T-helper 2 cell treated with Interferon-gamma antibody and Interleukin-4, amounts not matched to agents 5 μg/mL and 100 μg/mL, for 36 hours (primary cell): Measurements from ENCODE around the gene VEGFB.

Source experiments
- DNase-seq: peaks from one replicate; pipeline ENCODE4 v3.0.0; 2021; ENCODE audit warnings: low spot score
- H3K27ac Mint-ChIP-seq: one replicate; pipeline ENCODE4 v1.8.0; 2021; ENCODE audit warnings: mild to moderate bottlenecking, mixed read lengths
- H3K27me3 Mint-ChIP-seq: one replicate; pipeline ENCODE4 v1.8.0; 2021; ENCODE audit warnings: low read depth, mixed read lengths
- H3K36me3 Mint-ChIP-seq: one replicate; pipeline ENCODE4 v1.8.0; 2021; ENCODE audit warnings: low read depth, mixed read lengths
- H3K4me1 Mint-ChIP-seq: one replicate; pipeline ENCODE4 v1.8.0; 2021; ENCODE audit warnings: low read depth, mixed read lengths
- H3K4me3 Mint-ChIP-seq: one replicate; pipeline ENCODE4 v1.8.0; 2022; ENCODE audit warnings: mild to moderate bottlenecking, moderate library complexity, mixed read lengths
- H3K9me3 Mint-ChIP-seq: one replicate; pipeline ENCODE4 v1.8.0; 2021; ENCODE audit warnings: mixed read lengths

Gene VEGFB

DNA sequence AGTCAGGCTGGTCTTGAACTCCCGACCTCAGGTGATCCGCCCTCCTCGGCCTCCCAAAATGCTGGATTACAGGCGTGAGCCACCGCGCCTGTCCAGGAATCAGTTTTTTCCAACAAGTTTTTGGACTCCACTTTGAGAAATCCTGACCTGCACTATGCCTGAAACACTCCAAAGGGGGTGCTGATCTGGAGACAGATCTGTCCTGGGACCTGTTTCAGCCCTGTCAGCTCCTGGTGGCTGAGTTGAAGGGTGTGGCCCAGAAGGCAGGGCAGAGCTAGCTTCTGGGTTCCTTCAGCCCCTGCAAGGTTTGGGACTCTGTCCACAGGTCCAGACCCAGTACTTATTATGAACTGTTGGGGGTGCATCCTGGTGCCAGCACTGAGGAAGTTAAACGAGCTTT, 2.8 kb upstream of the VEGFB start:
- Mint-ChIP-seq H3K27me3 (no peaks in the 10 kb centered on the region), H3K4me3 (peak overlapping the region; percentile 90), H3K4me1 (peaks cover 37% of the 10 kb centered on the region), H3K36me3 (peaks cover 6% of the 10 kb centered on the region), H3K9me3 (no peaks in the 10 kb centered on the region), H3K27ac (no peak overlapping the region)
- no peak for DNase-seq

DNA sequence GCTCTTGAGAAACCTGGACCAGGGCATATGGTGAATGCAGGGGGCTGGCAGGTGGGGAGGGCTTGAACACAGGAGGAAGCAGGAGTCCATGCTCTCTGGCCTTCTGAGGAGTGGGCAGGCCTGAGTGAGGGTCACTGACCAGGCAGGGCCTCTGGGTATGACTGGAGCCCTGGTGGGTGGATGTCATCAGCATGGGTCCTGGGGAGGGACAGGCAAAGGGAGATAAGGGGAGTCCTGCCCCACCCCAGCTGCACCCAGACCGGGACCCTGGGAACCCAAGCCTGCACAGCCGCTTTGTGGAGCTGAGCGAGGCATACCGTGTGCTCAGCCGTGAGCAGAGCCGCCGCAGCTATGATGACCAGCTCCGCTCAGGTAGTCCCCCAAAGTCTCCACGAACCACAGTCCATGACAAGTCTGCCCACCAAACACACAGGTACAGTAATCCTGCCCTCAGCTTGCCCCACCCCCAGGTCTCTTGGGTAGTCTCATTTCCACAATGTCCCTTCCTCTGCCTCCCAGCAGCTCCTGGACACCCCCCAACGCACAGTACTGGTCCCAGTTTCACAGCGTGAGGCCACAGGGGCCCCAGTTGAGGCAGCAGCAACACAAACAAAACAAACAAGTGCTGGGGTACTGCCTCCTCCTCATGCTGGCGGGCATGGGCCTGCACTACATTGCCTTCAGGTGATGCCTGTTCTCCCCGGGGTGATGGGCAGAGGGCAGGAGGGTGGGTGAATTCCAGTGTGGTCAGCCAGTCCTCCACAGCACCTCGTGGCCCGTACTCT, 2.0 kb upstream of the VEGFB start:
- H3K27ac Mint-ChIP-seq, result peak overlapping the region; percentile 53
- H3K36me3 Mint-ChIP-seq, result peaks cover 10% of the 10 kb centered on the region
- H3K4me3 Mint-ChIP-seq, result peak overlapping the region; percentile 90
- H3K9me3 Mint-ChIP-seq, result no peaks in the 10 kb centered on the region
- peaks cover 38% of the 10 kb centered on the region for H3K4me1 Mint-ChIP-seq
- no peaks in the 10 kb centered on the region for H3K27me3 Mint-ChIP-seq
- no peak for DNase-seq

- Mint-ChIP-seq H3K36me3 (peaks cover 12% of the 10 kb centered on the region), H3K9me3 (no peaks in the 10 kb centered on the region), H3K4me3 (peak overlapping the region; percentile 69), H3K27me3 (no peaks in the 10 kb centered on the region), H3K27ac (peak overlapping the region; percentile 53), H3K4me1 (peaks cover 34% of the 10 kb centered on the region)
- no peak for DNase-seq
Measured at GRCh38 chr11:64232967-64233315, 1.4 kb upstream of the VEGFB start.

DNA sequence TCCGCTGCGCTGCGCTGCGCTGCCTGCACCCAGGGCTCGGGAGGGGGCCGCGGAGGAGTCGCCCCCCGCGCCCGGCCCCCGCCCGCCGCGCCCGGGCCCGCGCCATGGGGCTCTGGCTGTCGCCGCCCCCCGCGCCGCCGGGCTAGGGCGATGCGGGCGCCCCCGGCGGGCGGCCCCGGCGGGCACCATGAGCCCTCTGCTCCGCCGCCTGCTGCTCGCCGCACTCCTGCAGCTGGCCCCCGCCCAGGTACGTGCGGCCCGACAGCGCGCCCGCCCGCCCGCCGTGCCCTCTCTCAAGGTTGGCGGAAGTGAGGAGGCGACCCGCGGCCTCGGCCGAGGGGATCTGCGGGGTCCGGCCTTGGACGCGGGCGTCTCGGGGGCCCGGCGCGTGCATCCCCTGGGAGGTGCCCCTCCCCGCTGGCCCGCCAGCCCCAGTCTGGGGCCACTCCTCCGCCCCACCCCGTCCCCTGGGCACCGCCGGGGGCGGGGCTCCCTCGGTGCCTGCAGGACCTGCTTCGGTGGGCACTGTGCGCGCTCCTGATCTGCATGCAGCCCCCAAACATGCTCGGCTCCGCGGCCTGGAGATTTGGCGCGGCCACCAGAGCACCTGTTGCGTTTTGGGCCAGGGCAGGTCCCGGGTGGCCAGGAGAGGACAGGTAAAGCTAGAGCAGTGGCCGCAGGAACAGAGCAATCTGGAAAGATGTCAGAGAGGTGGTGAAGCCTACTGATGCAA, 429 bp downstream of the VEGFB start:
- H3K9me3 Mint-ChIP-seq, result no peaks in the 10 kb centered on the region
- peak overlapping the region; percentile 71 for H3K27ac Mint-ChIP-seq
- peaks cover 32% of the 10 kb centered on the region for H3K4me1 Mint-ChIP-seq
- H3K36me3 Mint-ChIP-seq, result peaks cover 18% of the 10 kb centered on the region
- peak; percentile 61 for DNase-seq
- no peaks in the 10 kb centered on the region for H3K27me3 Mint-ChIP-seq
- H3K4me3 Mint-ChIP-seq, result peak overlapping the region; percentile 87

- Mint-ChIP-seq H3K4me3 (peak overlapping the region; percentile 87), H3K27me3 (no peaks in the 10 kb centered on the region), H3K4me1 (peaks cover 38% of the 10 kb centered on the region), H3K9me3 (no peaks in the 10 kb centered on the region), H3K36me3 (peaks cover 23% of the 10 kb centered on the region), H3K27ac (peak overlapping the region; percentile 71)
- no peak for DNase-seq
Measured at GRCh38 chr11:64235437-64236161, 1.2 kb downstream of the VEGFB start.

GRCh38 chr11:64237484-64237951, 3.1 kb downstream of the VEGFB start:
- Mint-ChIP-seq H3K9me3 (no peaks in the 10 kb centered on the region), H3K27me3 (no peaks in the 10 kb centered on the region), H3K4me1 (peaks cover 34% of the 10 kb centered on the region), H3K4me3 (no peak overlapping the region), H3K36me3 (peaks cover 24% of the 10 kb centered on the region), H3K27ac (no peak overlapping the region)
- DNase-seq, result no peak

DNA sequence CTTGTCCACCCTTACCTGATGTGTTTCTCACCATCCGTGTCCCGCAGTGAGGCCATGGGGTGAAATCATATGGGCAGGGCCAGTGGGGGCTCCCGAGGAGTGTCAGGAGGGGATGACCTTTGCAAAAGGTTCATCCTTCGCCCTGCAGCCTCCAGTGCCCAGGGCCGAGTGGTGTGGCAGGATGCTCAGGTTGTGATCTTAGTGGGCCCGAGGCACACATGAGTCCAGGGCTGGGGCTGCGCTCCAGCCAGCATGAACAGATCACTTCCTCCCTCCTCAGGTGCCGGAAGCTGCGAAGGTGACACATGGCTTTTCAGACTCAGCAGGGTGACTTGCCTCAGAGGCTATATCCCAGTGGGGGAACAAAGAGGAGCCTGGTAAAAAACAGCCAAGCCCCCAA, 3.7 kb downstream of the VEGFB start:
- peaks cover 27% of the 10 kb centered on the region for H3K36me3 Mint-ChIP-seq
- H3K27ac Mint-ChIP-seq, result peak overlapping the region; percentile 8
- DNase-seq, result no peak
- no peak overlapping the region for H3K4me3 Mint-ChIP-seq
- peaks cover 31% of the 10 kb centered on the region for H3K4me1 Mint-ChIP-seq
- H3K27me3 Mint-ChIP-seq, result no peaks in the 10 kb centered on the region
- H3K9me3 Mint-ChIP-seq, result no peaks in the 10 kb centered on the region

DNA sequence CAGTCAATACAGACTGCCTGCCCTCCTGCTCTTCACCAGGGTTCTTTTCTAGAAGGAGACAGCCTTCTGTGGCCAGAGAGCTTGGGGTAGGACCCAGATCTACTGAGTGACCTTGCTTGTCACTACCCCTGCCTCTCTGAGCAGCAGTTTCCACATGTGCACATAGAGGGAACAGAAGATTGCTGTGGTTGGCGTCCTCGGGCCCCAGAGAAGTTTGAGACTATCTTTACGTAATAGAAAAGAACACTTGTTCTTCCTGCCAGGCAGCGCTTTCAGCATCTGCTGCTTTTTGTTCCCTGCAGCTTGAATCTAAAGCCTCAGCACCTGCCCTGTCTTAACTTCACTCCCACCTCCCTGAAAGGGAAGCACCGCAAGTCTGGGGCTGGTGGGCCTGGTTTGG, 4.6 kb downstream of the VEGFB start:
- H3K9me3 Mint-ChIP-seq, result no peaks in the 10 kb centered on the region
- H3K4me3 Mint-ChIP-seq, result peak overlapping the region; percentile 43
- H3K27ac Mint-ChIP-seq, result peak overlapping the region; percentile 20
- peaks cover 33% of the 10 kb centered on the region for H3K4me1 Mint-ChIP-seq
- H3K27me3 Mint-ChIP-seq, result no peaks in the 10 kb centered on the region
- peaks cover 36% of the 10 kb centered on the region for H3K36me3 Mint-ChIP-seq
- no peak for DNase-seq

- peaks cover 33% of the 10 kb centered on the region for H3K4me1 Mint-ChIP-seq
Measured at GRCh38 chr11:64239662-64240434, 5.5 kb downstream of the VEGFB start.

GRCh38 chr11:64240435-64241240, 6.3 kb downstream of the VEGFB start, which contains the start of gene FKBP2:
TSS of gene FKBP2 (plus strand) at chr11:64241095. CDS start at chr11:64242388, 1,293 bp downstream.
- no peaks in the 10 kb centered on the region for H3K9me3 Mint-ChIP-seq
- peaks cover 26% of the 10 kb centered on the region for H3K4me1 Mint-ChIP-seq
- peaks cover 36% of the 10 kb centered on the region for H3K36me3 Mint-ChIP-seq
- peak; percentile 99 for DNase-seq
- H3K4me3 Mint-ChIP-seq, result peak within 1 kb of the TSS; percentile 91
- H3K27ac Mint-ChIP-seq, result peak within 1 kb of the TSS; percentile 95
- H3K27me3 Mint-ChIP-seq, result no peaks in the 10 kb centered on the region

More at GRCh38 chr11:64239662-64240434, 5.5 kb downstream of the VEGFB start:
- H3K27me3 Mint-ChIP-seq, result no peaks in the 10 kb centered on the region
- H3K4me3 Mint-ChIP-seq, result peak overlapping the region; percentile 91
- no peak for DNase-seq
- H3K9me3 Mint-ChIP-seq, result no peaks in the 10 kb centered on the region
- H3K36me3 Mint-ChIP-seq, result peaks cover 38% of the 10 kb centered on the region
- H3K27ac Mint-ChIP-seq, result peak overlapping the region; percentile 95

- no peaks in the 10 kb centered on the region for H3K9me3 Mint-ChIP-seq
- peak; percentile 99 for DNase-seq
- H3K4me3 Mint-ChIP-seq, result peak overlapping the region; percentile 91
- H3K36me3 Mint-ChIP-seq, result peaks cover 36% of the 10 kb centered on the region
- H3K4me1 Mint-ChIP-seq, result peaks cover 24% of the 10 kb centered on the region
- no peaks in the 10 kb centered on the region for H3K27me3 Mint-ChIP-seq
- peak overlapping the region; percentile 95 for H3K27ac Mint-ChIP-seq
Measured at GRCh38 chr11:64241241-64241490, 6.8 kb downstream of the VEGFB start.

DNA sequence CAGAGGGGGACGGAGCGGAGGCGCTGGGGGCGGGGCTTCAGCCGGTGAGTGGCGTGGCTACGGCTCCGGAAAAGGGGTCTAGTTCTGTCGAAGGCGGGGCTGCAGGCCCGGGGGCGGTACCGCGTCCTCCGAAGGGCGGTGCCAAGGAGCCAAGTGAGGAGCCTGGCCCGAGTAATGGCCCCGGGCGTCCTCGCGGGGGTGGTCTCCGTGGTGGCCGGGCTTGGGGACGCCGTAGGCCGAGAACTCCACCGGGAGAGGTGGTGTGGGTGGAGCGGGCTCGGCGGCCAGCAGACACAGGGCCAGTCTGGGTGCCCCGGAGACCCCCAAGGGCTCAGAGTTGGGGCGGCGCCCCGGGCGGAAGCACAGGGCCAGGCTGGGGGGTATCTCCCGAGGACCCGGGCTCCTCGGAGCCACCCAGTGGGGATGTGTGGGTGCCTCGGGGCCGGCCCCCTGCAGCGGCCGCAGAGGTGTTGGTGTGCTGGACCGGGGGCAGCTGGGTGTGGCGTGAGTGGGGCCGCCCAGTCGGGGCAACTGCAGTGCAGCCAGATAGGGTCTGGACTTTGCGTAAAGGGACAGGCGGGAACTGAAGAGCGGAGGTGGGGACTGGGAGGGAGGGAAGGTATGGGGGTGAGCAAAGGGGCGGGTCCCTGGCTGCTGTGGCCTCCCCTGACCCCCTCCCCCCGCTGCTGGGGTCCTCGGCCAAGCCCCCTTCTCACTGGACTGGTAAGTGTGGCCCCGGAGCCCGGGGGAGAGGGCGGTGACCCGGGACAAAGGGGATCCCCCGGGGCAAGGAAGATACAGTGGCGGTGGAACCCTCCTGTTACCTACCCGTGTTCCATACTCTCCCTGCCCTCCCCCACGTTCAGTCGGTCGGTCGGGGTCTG, 7.3 kb downstream of the VEGFB start:
- peaks cover 36% of the 10 kb centered on the region for H3K36me3 Mint-ChIP-seq
- peak overlapping the region; percentile 91 for H3K4me3 Mint-ChIP-seq
- peaks cover 24% of the 10 kb centered on the region for H3K4me1 Mint-ChIP-seq
- H3K9me3 Mint-ChIP-seq, result no peaks in the 10 kb centered on the region
- no peak for DNase-seq
- no peaks in the 10 kb centered on the region for H3K27me3 Mint-ChIP-seq
- peak overlapping the region; percentile 95 for H3K27ac Mint-ChIP-seq
